GM19238 (cell line): Measurements from ENCODE around the gene SPAG6.
"Not testable (repeated sequence)": the region's sequence is repeated elsewhere in the genome, so short reads cannot be mapped to it uniquely, and the experiment has no call there.

ENCODE experiments used
- DNase-seq: peaks from one replicate; pipeline ENCODE4 v3.0.0; 2011; ENCODE audit warnings: low spot score; ENCODE audit not compliant: insufficient read length

Gene SPAG6

DNA sequence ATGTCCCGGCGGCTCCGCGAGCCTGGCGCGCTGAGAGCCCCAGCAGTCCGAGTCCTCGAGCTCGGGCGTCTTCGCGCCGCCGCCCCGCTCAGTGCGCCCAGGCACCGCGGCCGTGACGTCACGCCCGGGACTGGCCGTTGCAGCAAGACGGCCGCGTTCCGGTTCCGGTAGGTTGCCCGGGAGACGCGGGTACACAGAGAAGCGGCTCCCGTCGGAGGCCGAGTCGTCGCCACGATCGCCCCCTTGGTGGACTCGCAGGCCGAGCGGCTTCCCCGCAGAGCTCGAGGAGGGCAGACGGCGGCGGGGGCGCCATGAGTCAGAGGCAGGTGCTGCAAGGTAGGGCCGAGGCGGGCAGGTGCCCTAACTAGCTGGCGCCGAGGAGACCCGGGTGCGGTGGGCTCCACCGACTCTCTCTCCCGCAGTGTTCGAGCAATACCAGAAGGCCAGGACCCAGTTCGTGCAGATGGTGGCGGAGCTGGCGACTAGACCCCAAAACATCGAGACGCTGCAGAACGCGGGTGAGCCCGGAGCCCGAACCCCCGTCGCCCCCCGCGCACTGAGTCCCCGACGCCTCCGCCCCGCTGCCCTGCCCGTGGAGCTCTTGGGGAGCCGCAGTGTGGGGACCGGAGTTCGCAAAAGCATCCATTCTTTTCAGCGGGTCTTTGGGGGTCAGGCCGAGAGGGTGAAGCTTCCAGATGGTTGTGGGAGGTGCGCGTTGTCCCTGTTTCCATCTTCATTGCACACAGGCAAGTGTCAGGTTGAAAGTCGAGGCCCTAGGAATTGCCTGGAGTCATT is at the start of gene SPAG6:
TSS of gene SPAG6 (plus strand) at position 196 of the 795 bp plus-strand sequence. CDS start at position 312, 116 bp downstream.
- DNase-seq: no peak

DNA sequence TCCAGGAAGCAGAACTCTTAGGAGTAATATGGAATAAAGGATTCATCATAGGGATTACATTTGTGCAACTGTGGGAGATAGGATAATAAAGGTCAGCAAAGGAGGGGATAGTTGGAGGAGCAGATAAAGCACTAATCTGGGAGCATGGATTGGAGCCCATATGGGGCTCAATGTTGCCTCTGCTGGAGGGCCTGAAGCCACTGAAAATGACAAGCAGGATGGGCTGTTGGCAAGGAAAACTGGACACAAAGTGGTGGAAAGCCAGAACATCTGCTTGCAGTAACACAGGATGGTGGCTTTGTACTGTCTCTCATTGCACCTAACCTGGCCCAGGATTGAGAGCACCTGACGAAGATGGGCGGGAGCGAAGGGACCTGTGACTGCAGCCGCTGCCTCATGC is 44.1 kb upstream of the SPAG6 start:
- no peak for DNase-seq

DNA sequence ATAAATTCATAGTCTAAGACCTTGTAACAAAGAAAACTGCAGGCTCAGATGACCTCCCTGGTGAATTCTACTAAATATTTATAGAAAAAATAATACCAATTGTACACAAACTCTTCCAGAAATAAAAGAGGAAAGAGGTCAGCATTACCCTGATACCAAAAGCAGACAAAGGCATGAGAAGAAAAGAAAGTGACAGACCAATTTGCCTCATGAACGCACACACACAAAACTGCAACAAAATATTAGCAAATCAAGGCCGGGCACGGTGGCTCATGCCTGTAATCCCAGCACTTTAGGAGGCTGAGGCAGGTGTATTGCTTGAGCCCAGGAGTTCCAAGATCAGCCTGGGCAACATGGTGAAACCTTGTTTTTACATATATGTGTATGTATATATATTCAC is 41.8 kb upstream of the SPAG6 start:
- no peak for DNase-seq

GRCh38 chr10:22305721-22306120 is 39.6 kb upstream of the SPAG6 start:
- DNase-seq: no peak

DNA sequence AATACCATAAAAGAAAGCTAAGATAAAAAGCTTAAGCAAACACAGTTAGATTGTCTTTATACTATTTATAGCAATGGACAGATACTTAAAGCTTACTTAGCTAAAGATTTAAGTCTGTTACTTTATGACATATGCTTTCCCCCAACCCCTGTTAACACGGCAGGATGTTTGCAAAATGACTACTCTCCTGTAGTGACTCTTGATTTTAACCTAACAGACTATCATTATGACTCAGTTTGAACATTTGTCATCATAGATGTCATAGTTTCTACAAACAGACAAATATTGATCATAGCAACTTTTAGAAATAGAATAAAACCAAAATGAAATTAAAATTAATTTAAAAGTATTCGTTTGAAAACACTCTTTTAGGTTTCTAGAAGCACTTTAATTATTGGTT is 36.9 kb upstream of the SPAG6 start:
- no peak for DNase-seq

DNA sequence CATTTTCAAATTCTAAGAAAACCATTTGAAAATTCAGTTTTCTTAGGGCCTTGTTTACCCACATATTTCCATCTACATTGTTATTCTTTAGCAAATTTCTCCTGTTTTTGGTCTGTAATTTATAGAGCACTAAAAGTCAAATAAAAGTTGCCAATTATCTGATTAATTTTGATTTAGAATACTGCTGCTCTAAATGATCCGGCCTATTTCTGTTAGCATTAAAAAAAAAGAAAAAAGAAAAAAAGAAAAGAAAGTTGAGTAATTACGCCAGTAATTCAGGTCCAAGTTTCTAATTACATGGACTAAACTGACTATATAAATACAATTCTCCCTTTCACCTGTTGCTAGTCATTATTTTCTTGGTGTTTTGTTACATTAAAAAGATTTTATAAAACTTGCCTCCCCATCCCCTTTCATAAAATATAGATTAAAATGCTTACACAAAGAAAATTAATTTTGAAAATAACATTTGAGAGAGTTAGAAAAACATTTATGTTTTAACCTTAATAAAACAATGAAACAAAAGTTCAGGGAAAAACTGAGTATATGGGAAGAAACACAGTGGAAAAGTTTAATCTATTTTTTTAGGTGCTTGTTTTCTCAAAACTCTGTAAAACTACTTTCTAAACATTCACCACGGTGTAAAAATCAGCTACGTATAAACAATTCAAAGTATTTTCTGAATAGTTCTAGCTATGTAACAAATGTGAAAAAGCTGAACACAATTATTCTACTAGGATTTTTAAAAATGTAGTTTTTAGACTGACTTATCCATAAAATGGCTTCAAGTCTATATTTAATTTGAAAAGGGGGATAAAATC is 35.9 kb upstream of the SPAG6 start:
- DNase-seq: no peak

GRCh38 chr10:22310012-22310411 is 35.3 kb upstream of the SPAG6 start:
- not testable (repeated sequence) for DNase-seq

GRCh38 chr10:22310928-22311327 is 34.4 kb upstream of the SPAG6 start:
- no peak for DNase-seq

DNA sequence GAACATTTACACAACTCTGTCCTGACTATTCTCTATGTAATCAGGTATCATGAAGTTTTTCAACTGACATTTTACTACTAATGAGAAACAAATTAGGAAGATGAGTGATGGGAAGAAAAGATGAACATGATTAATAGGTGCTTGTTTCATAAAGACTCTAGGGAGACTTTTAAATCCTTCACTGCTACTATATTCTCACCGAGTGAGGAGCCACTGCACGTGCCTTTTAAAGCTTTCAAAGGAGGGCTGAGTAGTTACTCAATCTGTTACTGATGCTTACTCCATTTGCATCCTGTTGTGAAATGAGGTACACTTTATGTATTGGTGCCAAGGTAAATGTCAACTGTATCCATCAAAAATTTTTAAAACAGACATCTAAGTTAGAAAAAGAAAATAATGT is 30.4 kb upstream of the SPAG6 start:
- no peak for DNase-seq

GRCh38 chr10:22315455-22316285 is 29.6 kb upstream of the SPAG6 start:
- DNase-seq: no peak

DNA sequence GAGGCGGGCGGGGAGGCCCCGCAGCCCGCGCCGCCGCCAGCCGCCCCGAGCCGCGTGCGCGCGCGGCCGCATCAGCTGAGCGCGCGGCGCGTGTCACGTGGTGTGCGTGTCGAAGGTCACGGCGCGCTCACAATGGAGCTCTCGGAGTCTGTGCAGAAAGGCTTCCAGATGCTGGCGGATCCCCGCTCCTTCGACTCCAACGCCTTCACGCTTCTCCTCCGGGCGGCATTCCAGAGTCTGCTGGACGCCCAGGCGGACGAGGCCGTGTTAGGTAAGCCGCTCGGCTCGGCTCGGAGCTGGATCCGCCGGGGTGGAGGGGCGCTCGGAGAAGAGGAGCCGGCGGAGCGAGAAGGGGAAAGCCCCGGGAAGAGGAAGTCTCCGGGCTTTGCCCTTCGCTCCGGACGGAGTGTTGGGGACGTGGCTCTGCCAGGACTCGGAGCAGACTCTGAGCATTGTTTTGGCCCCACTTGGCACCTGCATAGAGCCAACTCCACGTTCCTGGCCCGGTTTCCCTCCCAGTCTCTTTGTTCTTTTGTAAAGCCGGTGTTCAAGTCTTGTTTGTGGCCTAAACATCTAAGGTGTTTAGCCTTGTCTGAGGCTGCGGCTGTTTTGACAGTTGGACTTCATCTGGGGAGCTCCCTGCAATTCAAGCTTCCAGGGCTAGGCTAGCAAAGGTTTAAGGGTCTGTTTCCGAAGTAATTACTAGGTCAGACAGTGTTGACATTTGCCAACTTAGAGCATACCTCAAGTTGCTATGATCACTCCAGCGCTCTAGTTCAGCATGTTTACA is 28.8 kb upstream of the SPAG6 start, which contains the start of gene COMMD3:
TSS of gene COMMD3 (plus strand) at position 103 of the 790 bp plus-strand sequence. CDS start at position 133, 30 bp downstream.
- DNase-seq: peak; percentile 63

GRCh38 chr10:22317076-22317370 is 28.3 kb upstream of the SPAG6 start:
- no peak for DNase-seq

GRCh38 chr10:22317771-22318565 is 27.3 kb upstream of the SPAG6 start:
- no peak for DNase-seq

DNA sequence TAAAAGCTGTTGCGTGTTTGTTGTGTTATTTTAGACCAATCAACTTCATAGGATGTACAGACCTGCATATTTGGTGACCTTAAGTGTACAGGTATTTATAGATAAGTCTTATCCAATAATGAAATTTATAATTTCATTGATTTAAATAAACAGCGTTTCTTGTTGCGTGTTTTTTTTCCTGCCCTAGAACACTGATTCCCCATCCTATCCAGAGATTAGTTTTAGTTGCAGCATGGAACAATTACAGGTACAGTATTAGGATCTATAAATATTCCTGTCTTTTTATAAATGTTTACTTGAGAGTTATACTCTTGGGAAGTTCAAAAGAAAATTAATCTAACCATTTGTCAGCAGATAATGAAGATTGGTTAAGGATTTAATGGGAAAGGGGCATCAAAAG is 26.5 kb upstream of the SPAG6 start:
- no peak for DNase-seq

GRCh38 chr10:22319547-22319979 is 25.7 kb upstream of the SPAG6 start:
- DNase-seq: no peak

DNA sequence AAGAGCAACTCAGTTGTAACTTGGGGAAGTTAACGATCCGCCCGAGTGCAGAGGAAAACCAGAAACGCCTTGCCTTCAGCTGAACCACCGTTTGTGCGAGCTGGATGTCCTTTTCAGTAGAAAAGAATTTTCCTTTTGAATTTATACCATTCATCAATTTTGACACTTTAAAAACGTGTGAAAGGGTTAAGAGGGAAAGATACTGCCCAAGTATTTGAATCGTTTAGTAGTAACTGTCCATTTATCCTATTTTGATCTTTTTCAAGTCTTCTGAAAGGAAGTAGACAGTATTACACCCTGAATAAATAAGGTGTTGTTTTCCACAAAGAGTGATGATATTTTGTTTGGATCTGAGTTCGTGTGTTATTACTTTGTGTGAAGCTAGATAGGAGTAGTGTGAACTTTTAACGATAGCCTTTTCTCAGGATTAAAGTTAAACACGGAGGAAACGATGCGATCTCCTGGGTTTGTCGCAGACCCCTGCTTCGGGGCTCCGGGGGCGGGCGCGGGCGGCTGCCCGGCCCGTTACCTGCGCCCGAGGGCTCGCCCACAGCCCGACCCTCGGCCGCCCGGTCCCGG is 25.2 kb upstream of the SPAG6 start:
- DNase-seq: no peak

DNA sequence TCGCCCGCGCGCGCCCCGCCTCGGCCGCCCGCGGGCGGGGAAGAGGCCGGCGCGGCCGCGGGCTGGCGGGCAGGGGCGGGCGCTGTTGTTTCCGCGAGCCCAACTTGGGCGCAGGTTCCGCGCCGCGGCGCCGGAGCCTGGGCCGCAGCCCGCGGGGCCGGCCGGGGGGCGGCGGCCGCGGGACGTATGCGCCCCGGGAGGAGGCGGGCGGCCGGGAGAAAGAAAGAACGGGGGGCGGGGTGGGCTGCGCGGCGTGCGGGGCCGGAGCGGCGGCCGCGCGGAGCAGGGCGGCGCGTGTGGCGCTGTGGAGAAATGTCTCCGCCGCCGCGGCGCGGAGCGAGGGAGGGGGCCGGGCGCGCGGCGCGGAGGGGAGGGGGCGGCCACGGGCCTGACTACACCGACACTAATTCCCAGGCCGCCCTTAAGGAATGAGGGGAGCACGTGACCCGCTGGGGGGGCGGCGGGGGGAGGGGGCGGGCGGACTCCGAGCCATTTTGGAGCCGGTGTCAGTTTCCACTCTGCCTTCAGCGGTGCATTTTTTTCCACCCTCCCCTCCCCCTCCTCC is 24.6 kb upstream of the SPAG6 start, which contains the start of gene BMI1:
TSS of gene BMI1 (plus strand) at position 509 of the 565 bp plus-strand sequence. CDS start 5,351 bp downstream, outside the sequence.
- DNase-seq: peak; percentile 62

- no peak for DNase-seq
These were observed 24.0 kb upstream of the SPAG6 start for GRCh38 chr10:22321156-22321923.
